IMR-90 (cell line): ENCODE results near the gene TPP1. TPM values are rescaled to one million over a fixed set of nuclear protein-coding genes. Genes with fewer than 3 reads are reported as not detected.

ENCODE experiments used
- ATAC-seq: fragments of 200-7000 bp; cut with Tn5 transposase; 2 replicates; pipeline ENCODE4 v1.9.1; 2020; ENCODE audit warnings: low read depth, mild to moderate bottlenecking, moderate library complexity
- BruUV-seq: library from RNA; stranded (reverse); fragments of 400-500 nt; replicated peaks from 2 replicates; lab custom pipeline; 2021; lab: Mats Ljungman, UMichigan
- CTCF ChIA-PET: fragments of 300-600 bp; formaldehyde crosslinking; extraction: SDS; loops from one replicate; lab custom pipeline; 2021; ENCODE audit warnings: antibody characterized with exemption; lab: Yijun Ruan, JAX
- POLR2A ChIA-PET: fragments of 300-600 bp; sonication (Branson Sonifier 250); formaldehyde crosslinking; loops from one replicate; lab custom pipeline; 2022; ENCODE audit warnings: antibody characterized with exemption; ENCODE audit not compliant: unreplicated experiment; lab: Charles Lee
- DNase-seq: peaks from one replicate; pipeline ENCODE4 v3.0.0; 2013
- H2AFZ ChIP-seq: replicated peaks from 2 replicates; pipeline ENCODE3; 2013; ENCODE audit warnings: low read length, mild to moderate bottlenecking; ENCODE audit not compliant: poor library complexity
- H2AK5ac ChIP-seq: 2 replicates; pipeline ENCODE4 v1.6.1; 2013; ENCODE audit warnings: low read depth, low read length, inconsistent platforms
- H2AK9ac ChIP-seq: replicated peaks from 2 replicates; pipeline ENCODE3; 2013; ENCODE audit warnings: mild to moderate bottlenecking, low read depth, low read length, moderate library complexity; ENCODE audit not compliant: poor library complexity
- H2BK120ac ChIP-seq: 2 replicates; pipeline ENCODE4 v1.6.1; 2013; ENCODE audit warnings: low read depth, low read length, inconsistent platforms
- H2BK15ac ChIP-seq: 3 replicates; pipeline ENCODE4 v1.6.1; 2013; ENCODE audit warnings: low read depth, low read length, inconsistent platforms
- H2BK20ac ChIP-seq: 2 replicates; pipeline ENCODE4 v1.6.1; 2013; ENCODE audit warnings: low read depth, mild to moderate bottlenecking, inconsistent platforms, low read length, moderate library complexity
- H2BK5ac ChIP-seq: 2 replicates; pipeline ENCODE4 v1.6.1; 2013; ENCODE audit warnings: mild to moderate bottlenecking, low read depth, low read length, inconsistent platforms; ENCODE audit not compliant: poor library complexity, severe bottlenecking
- H3K14ac ChIP-seq: replicated peaks from 2 replicates; pipeline ENCODE4 v1.6.1; 2013; ENCODE audit warnings: low read depth, low read length, inconsistent platforms
- H3K18ac ChIP-seq: 2 replicates; pipeline ENCODE4 v1.6.1; 2013; ENCODE audit warnings: low read depth, low read length, control low read depth
- H3K23ac ChIP-seq: 2 replicates; pipeline ENCODE4 v1.6.1; 2013; ENCODE audit warnings: low read depth, low read length, inconsistent platforms
- H3K27ac ChIP-seq: 2 replicates; pipeline ENCODE4 v1.5.1; 2013; ENCODE audit warnings: mild to moderate bottlenecking, control low read depth, low read length; ENCODE audit not compliant: insufficient read depth
- H3K27me3 ChIP-seq: 2 replicates; pipeline ENCODE4 v1.6.1; 2013; ENCODE audit warnings: low read length; ENCODE audit not compliant: control insufficient read depth, insufficient read depth
- H3K36me3 ChIP-seq: 2 replicates; pipeline ENCODE4 v1.6.1; 2013; ENCODE audit warnings: low read length, mixed read lengths; ENCODE audit not compliant: control insufficient read depth, insufficient read depth
- H3K4ac ChIP-seq: 2 replicates; pipeline ENCODE4 v1.6.1; 2013; ENCODE audit warnings: low read depth, low read length, inconsistent platforms
- H3K4me1 ChIP-seq: 2 replicates; pipeline ENCODE4 v1.6.1; 2013; ENCODE audit warnings: low read length, mixed read lengths; ENCODE audit not compliant: control insufficient read depth, insufficient read depth
- H3K4me2 ChIP-seq: 2 replicates; pipeline ENCODE4 v1.6.1; 2013; ENCODE audit warnings: low read depth, mild to moderate bottlenecking, control low read depth, low read length, moderate library complexity
- H3K4me3 ChIP-seq: 2 replicates; pipeline ENCODE4 v1.5.1; 2013; ENCODE audit warnings: low read depth, mild to moderate bottlenecking, control low read depth, low read length, moderate library complexity; ENCODE audit not compliant: insufficient read depth
- H3K56ac ChIP-seq: 2 replicates; pipeline ENCODE4 v1.6.1; 2013; ENCODE audit warnings: low read length, inconsistent platforms; ENCODE audit not compliant: insufficient read depth; ENCODE audit errors: extremely low read depth
- H3K79me1 ChIP-seq, 2 experiments: 2 replicates each; pipeline ENCODE4 v1.6.1; 2013; ENCODE audit warnings: low read length in 2 of 2, inconsistent platforms in 1 of 2, low read depth in 1 of 2
- H3K9ac ChIP-seq: 2 replicates; pipeline ENCODE4 v1.6.1; 2013; ENCODE audit warnings: low read depth, low read length, control low read depth
- H3K9me1 ChIP-seq: 2 replicates; pipeline ENCODE4 v1.6.1; 2013; ENCODE audit warnings: low read length, inconsistent platforms; ENCODE audit not compliant: insufficient read depth
- H3K9me3 ChIP-seq: 2 replicates; pipeline ENCODE4 v1.6.1; 2013; ENCODE audit warnings: low read length; ENCODE audit not compliant: control insufficient read depth, insufficient read depth
- H4K20me1 ChIP-seq: 2 replicates; pipeline ENCODE4 v1.6.1; 2013; ENCODE audit warnings: low read length, inconsistent platforms; ENCODE audit not compliant: insufficient read depth
- H4K5ac ChIP-seq: 2 replicates; pipeline ENCODE4 v1.6.1; 2013; ENCODE audit warnings: mild to moderate bottlenecking, low read depth, low read length, control low read depth
- H4K8ac ChIP-seq, 2 experiments: 2 replicates each; pipeline ENCODE4 v1.6.1; 2013; ENCODE audit warnings: low read depth in 2 of 2, low read length in 2 of 2, control low read depth in 1 of 2, inconsistent platforms in 1 of 2
- H4K91ac ChIP-seq: 2 replicates; pipeline ENCODE4 v1.6.1; 2013; ENCODE audit warnings: low read depth, low read length, inconsistent platforms; ENCODE audit not compliant: insufficient read depth
- CHD1 ChIP-seq: IDR thresholded peaks from 2 replicates; pipeline ENCODE4 v1.6.1; 2012; ENCODE audit warnings: low read depth, low read length, improper control_type of control experiment
- MAZ ChIP-seq: IDR thresholded peaks from 2 replicates; pipeline ENCODE4 v1.6.1; 2012; ENCODE audit warnings: low read depth, mild to moderate bottlenecking, low read length, improper control_type of control experiment, moderate library complexity, borderline replicate concordance
- RAD21 ChIP-seq: IDR thresholded peaks from 2 replicates; pipeline ENCODE4 v1.6.1; 2012; ENCODE audit warnings: low read length, improper control_type of control experiment
- RCOR1 ChIP-seq: IDR thresholded peaks from 2 replicates; pipeline ENCODE4 v1.6.1; 2012; ENCODE audit warnings: mild to moderate bottlenecking, low read length, improper control_type of control experiment; ENCODE audit not compliant: insufficient replicate concordance
- USF2 ChIP-seq: fragments of 150-350 bp; IDR thresholded peaks from 2 replicates; pipeline ENCODE4 v1.6.1; 2017; ENCODE audit warnings: mild to moderate bottlenecking, antibody characterized with exemption, low read length, low read depth
- WGBS, 2 experiments: methylation state at CpG; one replicate each; pipeline versions ENCODE4 v1.1.5 to v1.1.7; 2013; ENCODE audit warnings: missing lambda C conversion rate in 2 of 2; ENCODE audit not compliant: insufficient read length in 1 of 2; ENCODE audit errors: extremely low coverage in 2 of 2; 5-methylcytosine and 5-hydroxymethylcytosine counted together
- dilution Hi-C: fragments of 300-500 bp; cut with HindIII; formaldehyde crosslinking; loops from one replicate; pipeline ENCODE4 v1.14.3; 2018; ENCODE audit warnings: low sequenced_read_pairs; ENCODE audit not compliant: unreplicated experiment
- in situ Hi-C: fragments of 300-500 bp; cut with MboI; formaldehyde crosslinking; loops from 3 replicates; pipeline ENCODE4 v1.14.3; 2019; ENCODE audit warnings: low sequenced_read_pairs, inconsistent platforms, mixed read lengths
- intact Hi-C: fragments of 100-400 bp; cut with micrococcal nuclease; formaldehyde crosslinking; loops from 2 replicates; pipeline ENCODE4 v1.10.0; 2022
- polyA plus RNA-seq, 3 experiments: library from polyadenylated mRNA; depleted of rRNA; stranded (reverse); fragments of >200 nt; gene quantifications; 2 replicates each; pipeline ENCODE4 v1.2.3, GENCODE V29; 2012; ENCODE audit warnings: low replicate concordance in 1 of 3
- total RNA-seq: library from RNA; depleted of rRNA; stranded (reverse); fragments of >200 nt; gene quantifications from 2 replicates; pipeline ENCODE4 v1.2.3, GENCODE V29; 2012

TPP1 gene
- total and polyA plus RNA-seq, 2 of the 4 experiments (the other 2 are of a cell fraction): 33.5 to 108 TPM

DNA sequence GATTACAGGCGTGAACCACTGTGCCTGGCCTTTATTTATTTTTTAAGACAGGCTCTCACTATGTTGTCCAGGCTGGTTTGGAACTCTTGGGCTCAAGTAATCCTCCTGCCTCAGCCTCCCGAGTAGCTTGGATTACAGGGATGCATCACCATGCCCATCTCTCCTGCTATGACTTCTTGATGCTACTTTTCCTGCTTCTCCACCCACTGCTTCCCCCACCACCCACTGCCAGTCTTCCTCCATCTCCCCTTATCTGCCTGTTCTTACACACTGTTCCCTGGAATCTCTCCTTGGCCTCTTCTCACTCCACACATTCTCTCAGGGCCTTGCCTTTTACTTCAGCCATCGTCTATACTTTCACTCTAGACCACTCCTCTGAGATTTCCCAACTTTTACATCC lies 17.3 kb upstream of the TPP1 start:
- Histone ChIP-seq H2AFZ (no peak overlapping the region), H2BK120ac (no peak overlapping the region), H2BK15ac (no peak overlapping the region), H3K27me3 (no peaks in the 10 kb centered on the region), H3K4me1 (peaks cover 10% of the 10 kb centered on the region), H2BK5ac (no peak overlapping the region), H3K4me3 (no peak overlapping the region), H3K36me3 (peaks cover 43% of the 10 kb centered on the region), H3K9ac (no peak overlapping the region), H2BK20ac (no peak overlapping the region), H4K8ac (no peak overlapping the region), H3K14ac (no peak overlapping the region), H3K79me1 (no peaks in the 10 kb centered on the region), H3K9me1 (no peaks in the 10 kb centered on the region; the same call in 1 of the 2 replicates), H3K27ac (no peak overlapping the region), H3K4me2 (no peak overlapping the region), H4K20me1 (peaks cover 4% of the 10 kb centered on the region; the same call in 1 of the 2 replicates), H3K23ac (no peak overlapping the region), H4K5ac (no peak overlapping the region), H3K56ac (no peak overlapping the region), H2AK9ac (no peak overlapping the region), H3K4ac (no peak overlapping the region), H3K18ac (no peak overlapping the region), H2AK5ac (peak overlapping the region; percentile 10; the same call in 1 of the 2 replicates), H3K9me3 (no peaks in the 10 kb centered on the region), H4K91ac (no peak overlapping the region)
- ChIA-PET CTCF (no interaction called here), POLR2A (no interaction called here)
- in situ Hi-C loops: no loop called here
- no peak for DNase-seq
- TF ChIP-seq CHD1: no peak
- TF ChIP-seq MAZ: no peak
- TF ChIP-seq USF2: no peak
- TF ChIP-seq RCOR1: no peak
- no peak for TF ChIP-seq RAD21
- WGBS, 2 experiments: 93% methylated on average over 3 of the region's 3 CpGs; no CpG with 5 or more reads in 1 of the 2 experiments
- intact Hi-C loops: no loop called here
- no peak for ATAC-seq
- BruUV-seq: no TSS peak
- dilution Hi-C loops: no loop called here
